ENCODE results near the gene KIF1A. TPM values are rescaled to one million over a fixed set of nuclear protein-coding genes. Genes with fewer than 3 reads are reported as not detected.

KIF1A gene
- total and polyA plus RNA-seq, 2 of the 13 experiments (the other 11 are each of a cell fraction or from before 2014, with no cell fraction given): 0.01 TPM; not detected in 1

- TF ChIP-seq ZFP36 (IDR thresholded peaks at IDR 0.05; ENCODE audit: borderline replicate concordance, low read depth, low read length, partially characterized antibody) (no peak), JUN (CRISPR knock-in tag; IDR thresholded peaks at IDR 0.05) (no peak), ZBTB2 (CRISPR knock-in tag; IDR thresholded peaks at IDR 0.05; ENCODE audit: low read depth) (no peak), SOX5 (CRISPR knock-in tag; IDR thresholded peaks at IDR 0.05; ENCODE audit: borderline replicate concordance) (no peak), KDM6A (CRISPR knock-in tag; IDR thresholded peaks at IDR 0.05; ENCODE audit: low read depth) (no peak), ZNF274 (CRISPR knock-in tag; IDR thresholded peaks at IDR 0.05) (no peak), ZNF644 (CRISPR knock-in tag; IDR thresholded peaks at IDR 0.05; ENCODE audit: low read depth) (no peak), HDAC1 (CRISPR knock-in tag; IDR thresholded peaks at IDR 0.05) (no peak), E2F2 (CRISPR knock-in tag; IDR thresholded peaks at IDR 0.05; ENCODE audit: borderline replicate concordance) (no peak)
Measured at GRCh38 chr2:240798327-240798905, 21.6 kb downstream of the KIF1A start (continued).

GRCh38 chr2:240797914-240798313 lies 22.1 kb downstream of the KIF1A start:
- no peak for FAIRE-seq
- Histone ChIP-seq H3K9ac (ENCODE audit: insufficient read depth, low read depth, low read length) (no peak overlapping the region), H3K4me1 (ENCODE audit: insufficient read depth, low read length) (peaks cover 19% of the 10 kb centered on the region), H3K4me3 (replicated peaks in 1 of 3; ENCODE audit: insufficient read depth in 1 of 3, low read depth in 2 of 3, low read length in 3 of 3) (no peak overlapping the region), H3K27me3 (ENCODE audit: control insufficient read depth in 1 of 2, insufficient read depth in 2 of 2, low read length in 2 of 2) (peaks cover 28 to 91% of the 10 kb centered on the region in 2 experiments), H3K27ac (ENCODE audit: extremely low read length, insufficient read depth, low read length) (no peak overlapping the region), H3K4me2 (ENCODE audit: low read depth, low read length) (no peak overlapping the region), H3K79me2 (ENCODE audit: insufficient read depth, low read length) (no peaks in the 10 kb centered on the region), H4K20me1 (ENCODE audit: insufficient read depth, low read length) (no peaks in the 10 kb centered on the region; the same call in 1 of the 2 replicates), H2AFZ (ENCODE audit: low read length) (no peak overlapping the region), H3K9me3 (ENCODE audit: low read length) (no peaks in the 10 kb centered on the region), H3K36me3 (replicated peaks in 1 of 2; ENCODE audit: control insufficient read depth in 1 of 2, insufficient read depth in 2 of 2, low read length in 2 of 2) (no peaks in the 10 kb centered on the region)
- intact Hi-C loops (cut with micrococcal nuclease; ENCODE audit: unreplicated experiment): no loop called here
- ChIA-PET POLR2A (no interaction called here), CTCF (ENCODE audit: low intra/inter-chr PET ratio, low total read pairs) (no interaction called here)
- in situ Hi-C loops (cut with HindIII; ENCODE audit: extremely low pct_ligation_motif_present, low pct_unique_long_range_greater_than_20kb): no loop called here
- DNase-seq (ENCODE audit: low spot score): no peak
- WGBS (ENCODE audit: low lambda C conversion rate): 41% methylated on average over 12 of the region's 12 CpGs
- BruUV-seq (replicated peaks): no TSS peak
- no peak for ATAC-seq
- TF ChIP-seq ZNF430 (CRISPR knock-in tag; IDR thresholded peaks at IDR 0.05) (no peak), MXD3 (CRISPR knock-in tag; IDR thresholded peaks at IDR 0.05) (no peak), ZFY (CRISPR knock-in tag; IDR thresholded peaks at IDR 0.05) (no peak), SUZ12 (IDR thresholded peaks at IDR 0.05; ENCODE audit: low read depth, low read length) (no peak), KLF16 (CRISPR knock-in tag; IDR thresholded peaks at IDR 0.05) (no peak), ZNF280B (CRISPR knock-in tag; IDR thresholded peaks at IDR 0.05; ENCODE audit: borderline replicate concordance) (no peak), TRAFD1 (CRISPR knock-in tag; IDR thresholded peaks at IDR 0.05; ENCODE audit: borderline replicate concordance) (no peak)
